ACHN (cell line): ENCODE measurements around the gene TBC1D9B.
"Not testable (repeated sequence)": the region's sequence is repeated elsewhere in the genome, so short reads cannot be mapped to it uniquely, and the experiment has no call there.

Experiments used
- DNase-seq: peaks from one replicate; pipeline ENCODE4 v3.0.0-alpha.2; 2015
- in situ Hi-C: cut with HindIII; loops from 2 replicates; pipeline ENCODE4 v1.10.0; 2017; ENCODE audit warnings: low sequenced_read_pairs, low pct_ligation_motif_present, low pct_unique_long_range_greater_than_20kb

TBC1D9B gene

DNA sequence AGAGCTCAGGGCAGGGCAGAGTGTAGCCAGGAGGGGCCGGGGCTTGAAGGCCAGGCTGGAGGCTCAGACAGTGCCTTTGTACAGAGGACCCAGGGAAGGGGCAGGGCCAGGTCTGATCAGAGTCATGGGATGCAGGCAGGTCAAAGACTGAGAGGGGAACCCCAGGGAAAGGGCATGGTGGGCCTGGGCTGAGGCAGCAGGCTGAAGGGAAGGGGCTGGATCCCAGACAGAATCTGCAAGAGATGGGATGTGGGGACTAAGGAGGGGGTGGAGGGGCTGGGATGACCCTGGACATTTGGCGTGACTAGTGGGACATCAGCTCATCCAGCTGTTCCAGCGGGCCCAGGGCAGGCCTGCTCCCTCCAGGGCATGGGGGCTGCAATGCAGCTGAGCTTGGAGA, 33.6 kb downstream of the TBC1D9B start:
- in situ Hi-C loops: no loop called here
- DNase-seq: no peak

DNA sequence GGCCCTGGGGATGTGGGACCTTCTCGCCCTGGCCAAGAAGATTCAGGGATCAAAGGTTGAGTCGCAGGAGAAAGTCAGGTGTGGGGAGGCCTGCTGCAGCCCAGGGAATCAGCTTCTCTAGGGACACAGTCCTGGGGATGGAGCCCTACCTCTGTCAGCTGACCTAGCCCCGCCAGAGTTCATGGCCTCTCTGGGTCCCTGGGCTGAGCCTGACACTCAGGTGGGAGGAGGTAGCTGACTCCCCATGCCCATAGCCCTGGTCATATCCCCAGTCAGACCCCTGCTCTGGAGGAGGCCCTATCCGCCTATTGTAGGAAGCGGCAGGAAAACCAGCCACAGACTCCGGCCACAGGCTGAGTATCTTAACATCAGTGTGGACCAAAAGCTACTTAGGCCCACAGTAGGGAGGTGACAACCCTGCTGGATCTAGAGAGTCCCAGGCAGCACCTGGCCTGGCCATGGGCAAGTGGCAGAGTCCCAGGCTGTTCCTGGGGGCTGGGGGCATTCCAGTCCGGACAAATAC, 34.0 kb downstream of the TBC1D9B start:
- no peak for DNase-seq
- in situ Hi-C loops: no loop called here

DNA sequence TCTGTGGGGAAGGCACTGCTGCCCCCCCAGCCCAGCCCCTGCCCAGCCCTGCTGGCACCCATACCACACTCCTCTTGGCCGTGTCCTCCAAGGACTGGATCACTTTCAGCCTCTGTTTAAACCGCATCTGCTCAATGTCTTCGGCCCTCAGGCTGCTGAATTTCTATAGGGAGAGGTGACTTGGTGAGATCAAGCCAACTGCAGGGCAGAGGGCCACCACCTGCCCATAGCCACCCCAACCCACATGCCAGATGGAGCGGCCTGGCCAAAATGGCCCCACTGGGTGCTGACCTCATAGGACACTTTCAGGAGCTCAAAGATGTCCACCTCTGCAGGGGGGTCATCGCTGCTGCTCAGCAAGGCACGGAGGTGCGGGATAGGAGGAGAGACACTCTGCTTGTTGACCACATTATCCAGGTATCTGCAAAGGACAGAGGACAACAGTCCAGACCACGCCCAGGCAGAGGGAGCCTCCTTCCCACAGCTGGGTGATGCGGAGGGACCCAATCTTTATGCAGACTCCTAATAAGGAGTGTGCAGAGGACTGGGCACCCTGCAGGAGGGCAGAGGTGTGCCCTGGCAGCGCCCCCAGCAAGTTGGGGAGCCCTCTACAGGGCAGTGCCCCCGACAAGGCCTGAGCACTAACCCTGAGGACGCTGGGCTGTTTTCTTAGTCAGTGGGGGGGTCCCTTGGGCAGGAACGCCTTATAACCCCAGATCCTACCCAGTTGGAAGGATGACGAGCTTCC, 34.7 kb downstream of the TBC1D9B start:
- in situ Hi-C loops: no loop called here
- DNase-seq: no peak

DNA sequence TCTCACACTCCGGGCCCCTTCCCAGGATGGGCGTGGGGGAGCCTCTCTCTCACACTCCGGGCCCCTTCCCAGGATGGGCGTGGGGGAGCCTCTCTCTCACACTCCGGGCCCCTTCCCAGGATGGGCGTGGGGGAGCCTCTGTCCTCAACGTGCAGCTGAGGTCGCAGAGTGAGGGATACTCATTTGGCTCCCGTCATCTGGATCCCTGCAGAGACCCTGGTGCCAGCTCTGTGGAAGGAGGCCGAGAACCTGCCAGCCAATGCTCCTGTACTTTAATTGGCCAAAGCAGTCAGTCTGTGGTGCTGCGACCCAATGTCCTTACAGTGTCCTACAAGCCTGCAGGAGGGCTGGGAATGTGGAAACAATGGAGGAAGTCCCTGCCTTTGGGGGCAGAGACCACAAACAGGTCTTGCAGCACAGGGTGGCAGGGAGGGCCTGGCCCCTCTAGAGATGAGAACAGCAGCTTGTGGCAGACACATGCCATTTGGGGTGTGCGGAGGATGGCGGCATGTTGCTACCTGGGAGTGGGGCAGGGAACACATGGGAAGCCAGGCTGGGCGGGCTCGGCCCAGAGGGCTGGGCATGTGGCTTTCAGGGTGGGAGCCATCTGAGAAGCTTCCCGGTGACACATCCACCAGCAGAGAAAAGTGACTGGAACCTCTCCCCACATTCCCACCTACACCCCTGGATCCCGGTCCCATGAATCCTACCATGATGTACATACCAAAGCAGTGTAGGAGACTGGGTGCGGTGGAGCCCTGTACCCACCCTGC, 35.5 kb downstream of the TBC1D9B start:
- DNase-seq: no peak
- in situ Hi-C loops: no loop called here

DNA sequence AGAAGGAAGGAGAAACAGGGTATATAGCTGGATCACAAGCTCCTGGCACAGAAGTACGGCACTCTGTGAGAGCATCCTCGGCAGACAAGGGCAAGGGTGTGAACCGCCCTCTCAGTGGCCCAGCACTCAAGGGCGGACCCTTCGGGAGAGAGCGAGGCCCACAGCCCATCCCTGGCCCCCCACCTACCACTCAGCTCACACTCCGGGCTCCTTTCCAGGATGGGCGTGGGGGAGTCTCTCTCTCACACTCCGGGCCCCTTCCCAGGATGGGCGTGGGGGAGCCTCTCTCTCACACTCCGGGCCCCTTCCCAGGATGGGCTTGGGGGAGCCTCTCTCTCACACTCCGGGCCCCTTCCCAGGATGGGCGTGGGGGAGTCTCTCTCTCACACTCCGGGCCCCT, 36.2 kb downstream of the TBC1D9B start:
- in situ Hi-C loops: not testable (repeated sequence)

DNA sequence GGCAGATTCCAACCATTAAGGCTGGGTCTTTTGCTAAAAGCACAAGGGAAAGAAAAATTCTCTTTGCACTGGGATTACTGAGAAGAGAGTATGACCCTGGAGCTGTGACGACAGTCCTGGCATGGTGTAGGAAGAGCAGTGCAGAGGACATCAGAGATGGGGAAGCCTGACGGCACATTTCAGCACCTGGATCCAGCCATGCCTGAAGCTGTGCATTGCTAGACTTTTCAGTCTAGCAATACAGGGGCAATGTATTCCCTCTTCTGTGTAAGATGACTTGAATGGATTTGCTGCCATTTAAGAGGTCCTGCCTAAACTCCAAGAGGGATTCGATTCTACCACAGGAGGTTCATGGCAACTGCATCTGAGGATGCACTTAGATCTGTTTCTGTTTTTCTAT, 36.7 kb downstream of the TBC1D9B start:
- DNase-seq: no peak
- in situ Hi-C loops: no loop called here

More for the DNA sequence above, 36.2 kb downstream of the TBC1D9B start:
- DNase-seq: not testable (repeated sequence)

DNA sequence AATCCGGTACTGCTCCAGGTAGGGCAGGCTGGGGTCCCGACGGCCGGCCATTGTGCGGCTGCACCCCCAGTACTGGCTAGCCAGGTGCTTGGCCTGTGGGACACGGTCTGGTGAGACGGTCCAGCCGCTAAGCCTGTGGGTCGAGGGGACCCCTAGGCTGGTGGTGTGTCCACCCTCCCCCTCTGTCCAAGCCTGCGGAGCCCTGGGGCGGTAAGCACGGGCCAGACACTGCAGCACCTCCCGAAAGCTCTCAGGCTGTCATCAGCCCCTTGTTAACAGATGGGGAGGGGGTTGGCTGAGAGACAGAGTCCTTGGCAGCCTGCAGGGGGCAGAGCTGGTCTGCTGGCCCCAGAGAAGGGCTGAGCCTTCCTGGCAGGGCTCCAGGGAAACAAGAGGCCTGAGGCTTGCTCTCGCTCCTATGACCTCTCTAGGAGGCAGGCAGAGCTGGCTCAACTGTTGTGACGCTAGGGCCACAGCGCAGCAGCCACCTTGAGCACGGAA, 37.2 kb downstream of the TBC1D9B start:
- in situ Hi-C loops: no loop called here
- DNase-seq: no peak

DNA sequence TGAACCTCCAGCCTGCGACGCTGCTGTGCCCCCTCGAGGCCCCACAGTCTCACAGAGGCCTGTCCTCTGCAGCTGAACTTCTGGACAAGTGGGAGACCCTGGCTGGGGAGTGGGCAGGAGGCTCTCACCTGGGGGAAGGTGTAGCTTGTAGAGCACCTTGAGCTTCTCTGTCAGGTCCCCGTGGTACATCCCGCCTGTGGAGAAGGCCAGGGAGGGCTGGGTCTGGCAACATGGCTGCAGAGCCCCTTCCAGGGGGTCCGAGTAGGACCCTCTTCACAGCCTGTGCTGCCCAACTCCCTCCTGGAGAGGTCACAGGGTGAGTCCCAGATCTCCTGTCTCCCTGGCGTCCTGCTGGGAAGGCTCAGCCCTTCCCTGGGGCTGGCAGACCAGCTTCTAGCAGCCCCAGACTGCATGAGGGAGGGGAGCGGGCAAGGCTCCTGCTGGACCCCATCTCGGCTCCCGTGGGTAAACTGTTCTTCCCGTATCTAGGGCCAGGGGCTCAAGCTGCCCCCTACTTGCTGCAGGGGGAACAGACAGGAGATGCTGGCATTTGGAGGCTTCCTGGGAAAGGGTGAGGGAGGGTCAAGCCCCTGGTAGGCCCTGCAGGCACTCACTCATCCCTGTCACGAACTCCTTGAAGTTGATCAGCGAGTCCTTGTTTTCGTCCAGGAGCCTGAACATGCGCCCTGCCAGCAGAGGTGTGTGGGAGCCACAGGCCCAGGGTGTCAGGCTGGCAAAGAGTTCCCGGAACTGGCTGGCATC, 37.9 kb downstream of the TBC1D9B start:
- no peak for DNase-seq

DNA sequence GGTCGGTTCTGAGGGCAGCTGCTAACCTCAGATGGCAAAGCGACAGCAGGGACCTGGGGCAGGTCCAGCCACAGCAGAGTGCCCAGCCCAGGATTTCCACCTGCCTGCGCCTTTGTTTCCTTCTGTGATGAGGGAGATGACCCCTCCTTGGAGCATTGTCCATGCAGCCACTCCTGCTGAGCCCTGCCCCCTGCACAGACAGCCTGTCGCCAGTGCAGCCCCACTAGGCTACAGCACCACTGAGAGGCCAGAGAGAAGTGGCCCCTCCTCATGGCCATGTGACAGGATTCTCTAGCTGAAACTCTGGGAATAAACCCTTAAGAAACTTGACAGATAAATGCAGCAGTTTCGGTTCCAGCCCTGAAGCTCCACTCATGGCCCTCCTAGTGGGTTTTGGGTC, 38.6 kb downstream of the TBC1D9B start:
- in situ Hi-C loops: no loop called here
- DNase-seq: no peak

More for the DNA sequence above, 37.9 kb downstream of the TBC1D9B start:
- in situ Hi-C loops: no loop called here

DNA sequence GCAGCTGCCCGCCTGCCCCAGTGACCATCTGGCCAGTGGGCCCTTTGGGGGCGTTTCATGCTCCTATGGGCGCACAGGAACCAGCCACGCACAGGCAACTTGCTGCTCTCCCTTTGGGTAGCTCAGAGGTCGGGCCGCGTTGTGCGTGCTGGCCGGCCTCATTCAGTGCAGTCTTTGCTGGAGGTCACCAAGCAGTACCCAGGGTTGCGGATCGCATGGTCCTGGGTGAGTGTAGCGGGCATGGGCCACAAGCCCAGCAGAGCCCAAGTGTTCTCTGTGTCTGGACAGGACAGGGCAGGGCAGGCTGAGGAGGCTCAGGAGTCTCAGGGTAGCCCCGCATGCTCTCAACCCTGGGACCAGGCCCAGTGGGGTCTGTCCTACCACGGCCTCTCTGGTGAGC, 39.2 kb downstream of the TBC1D9B start:
- DNase-seq: no peak
- in situ Hi-C loops: no loop called here

DNA sequence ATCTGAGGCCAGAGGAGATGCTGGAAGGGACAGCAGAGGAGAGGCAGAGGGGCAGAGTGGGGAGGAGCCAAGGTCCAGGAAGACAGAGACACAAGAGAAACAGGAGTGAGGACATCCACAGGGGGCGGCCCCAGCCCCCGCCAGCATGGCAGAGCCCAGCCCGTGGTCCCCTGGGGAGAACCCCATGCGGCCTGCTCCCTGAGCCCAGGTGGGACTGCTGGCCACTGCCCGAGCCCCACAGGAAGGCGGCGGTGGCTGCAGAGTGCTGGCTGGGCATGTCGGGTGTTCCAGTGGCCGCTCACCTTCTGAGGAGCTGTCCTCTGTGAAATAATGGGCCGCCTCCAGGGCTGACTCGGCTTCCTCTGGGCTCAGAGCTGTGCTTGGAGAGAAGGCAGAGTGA, 40.2 kb downstream of the TBC1D9B start:
- in situ Hi-C loops: no loop called here
- DNase-seq: no peak

DNA sequence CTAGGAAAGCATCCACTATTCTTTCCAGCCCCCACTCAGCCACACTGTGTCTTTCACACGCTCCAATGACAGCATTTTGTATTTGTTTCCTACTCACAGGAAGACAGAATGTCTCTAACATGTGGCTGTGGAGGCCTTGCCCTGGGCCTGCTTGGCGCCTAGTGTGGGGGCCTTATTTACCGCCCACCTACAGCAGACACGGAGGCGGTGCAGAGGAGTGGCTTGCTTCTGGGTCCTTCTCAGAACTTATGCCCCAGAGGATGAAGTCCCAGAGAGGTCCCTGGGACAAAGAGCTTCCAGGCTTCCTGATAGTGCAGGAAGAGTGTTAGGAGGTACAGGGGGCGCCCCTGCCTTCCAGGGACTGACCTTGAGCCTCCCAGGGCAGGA, 40.6 kb downstream of the TBC1D9B start:
- no peak for DNase-seq
- in situ Hi-C loops: no loop called here

DNA sequence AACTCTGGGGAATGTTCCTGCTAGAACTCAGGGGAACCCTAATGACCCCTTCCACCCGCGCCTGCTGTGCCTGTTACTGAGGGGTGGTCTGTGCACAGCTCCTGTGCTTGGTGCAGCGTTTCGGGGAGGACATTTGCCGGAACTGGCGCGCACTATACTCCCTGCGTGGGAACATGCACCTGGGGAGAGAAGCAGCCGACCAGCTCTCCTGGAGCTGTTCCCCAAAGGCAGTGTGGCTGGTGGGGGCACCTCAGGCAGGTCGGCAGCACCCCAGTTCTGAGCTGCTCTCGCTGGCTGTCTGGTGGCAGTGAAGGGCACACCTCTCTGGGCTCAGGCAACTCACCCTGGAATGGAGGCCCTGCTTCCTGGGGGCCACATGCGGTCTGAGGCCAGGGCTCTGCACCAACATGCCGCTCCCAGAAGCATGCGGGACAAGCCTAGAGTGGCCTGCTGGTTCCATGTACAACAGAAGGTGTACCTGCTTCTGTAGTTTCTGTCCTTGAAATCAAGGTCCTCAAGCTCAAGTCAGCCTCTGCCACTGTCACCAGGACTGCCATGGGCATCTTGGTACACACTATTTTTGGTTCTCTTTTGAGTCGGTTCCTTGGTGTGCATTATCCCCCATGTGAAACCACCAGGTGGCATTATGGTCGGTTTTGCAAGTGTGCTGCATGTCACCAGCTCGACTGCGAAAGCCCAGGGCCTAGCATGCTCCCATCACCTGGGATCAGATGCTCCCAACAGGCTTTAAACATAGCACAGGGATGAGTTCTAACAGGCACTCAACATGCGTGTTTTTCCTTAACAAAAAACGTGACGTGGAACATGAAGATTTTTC, 41.2 kb downstream of the TBC1D9B start:
- in situ Hi-C loops: no loop called here
- no peak for DNase-seq

DNA sequence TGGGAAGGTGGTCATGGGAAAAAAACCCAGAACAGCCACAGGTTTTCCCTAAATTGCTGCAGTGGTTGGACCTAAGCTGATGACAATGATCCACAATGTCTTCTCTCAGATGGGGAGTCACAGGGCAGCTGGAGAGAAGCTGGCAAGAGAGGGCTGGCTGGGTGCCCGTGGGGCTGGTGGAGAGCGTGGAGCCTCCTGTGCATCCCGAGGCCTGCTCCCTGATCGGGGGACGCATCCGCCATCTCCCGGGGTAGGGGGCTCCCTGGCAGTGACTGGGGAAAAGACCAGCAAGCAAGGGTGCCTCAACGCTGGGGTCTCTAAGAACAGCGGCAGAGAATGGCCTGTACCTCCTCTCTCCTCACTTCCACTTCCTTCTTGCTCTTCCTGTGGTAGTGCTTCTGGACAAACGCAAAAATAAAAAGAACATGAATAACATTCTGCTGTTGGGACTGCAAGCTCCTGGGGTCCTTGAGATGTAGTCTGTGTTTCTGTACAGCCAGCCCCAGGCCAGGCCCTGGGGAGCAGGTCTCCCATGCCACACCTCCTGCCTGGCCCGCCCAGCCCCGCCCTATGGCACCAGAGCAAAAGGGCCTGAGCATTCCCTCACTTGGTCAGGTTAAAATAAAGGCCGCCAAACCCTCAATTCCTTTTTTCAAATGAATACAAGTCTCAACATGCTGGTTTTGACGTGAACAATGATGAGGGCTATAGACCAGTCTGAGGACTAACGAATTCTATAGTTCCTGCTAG, 42.0 kb downstream of the TBC1D9B start:
- no peak for DNase-seq
- in situ Hi-C loops: no loop called here

DNA sequence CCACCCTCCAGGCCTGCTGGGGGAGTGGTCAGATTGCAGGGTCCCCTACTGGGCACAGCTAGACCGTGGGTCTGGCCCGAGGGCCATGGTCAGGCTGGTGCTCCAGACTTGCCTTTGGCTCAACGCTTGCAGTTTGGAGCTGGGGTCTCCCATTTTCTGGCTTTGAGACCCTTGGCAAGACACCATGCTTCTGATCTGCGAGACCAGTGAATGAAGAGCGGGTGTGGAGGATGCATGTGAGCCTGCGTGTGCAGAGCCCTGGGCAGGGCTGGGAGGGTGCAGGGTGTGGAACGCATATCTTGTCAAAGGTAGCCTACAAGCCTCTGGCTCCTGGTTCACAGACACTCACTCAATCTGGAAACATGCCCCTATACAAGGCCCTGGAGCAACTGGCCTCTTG, 43.0 kb downstream of the TBC1D9B start:
- DNase-seq: no peak
- in situ Hi-C loops: no loop called here

DNA sequence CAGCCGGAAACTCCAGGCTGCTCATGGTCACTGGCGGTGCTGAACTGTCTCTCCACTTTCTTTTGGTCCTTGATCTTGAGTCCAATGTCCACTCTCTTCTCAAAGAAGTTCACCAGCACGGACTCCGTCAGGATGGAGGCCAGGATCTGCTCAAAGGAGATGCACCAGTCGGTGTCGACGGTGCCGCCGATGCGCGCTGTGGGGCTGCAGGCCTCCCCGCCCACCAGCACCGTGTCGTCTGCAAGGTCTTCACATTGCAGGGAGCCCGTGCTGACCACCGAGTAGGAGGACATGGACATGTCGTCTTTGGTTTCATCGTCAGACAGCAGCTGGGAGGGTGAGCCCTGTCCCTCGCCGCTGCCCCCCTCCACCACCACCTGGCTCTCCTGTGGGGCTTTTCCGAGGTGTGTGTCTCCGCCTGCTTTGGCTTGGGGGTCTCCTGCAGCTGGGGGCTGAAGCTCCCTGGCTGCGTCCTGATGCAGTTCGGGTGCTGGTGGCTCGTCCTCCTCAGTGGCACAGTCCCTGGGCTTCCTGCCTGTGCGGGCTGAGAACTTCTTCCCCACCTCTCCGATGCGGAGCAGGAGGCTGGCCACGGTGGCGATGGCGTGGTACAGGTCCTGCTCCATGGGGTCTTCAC, 44.1 kb downstream of the TBC1D9B start:
- DNase-seq: no peak
- in situ Hi-C loops: no loop called here

DNA sequence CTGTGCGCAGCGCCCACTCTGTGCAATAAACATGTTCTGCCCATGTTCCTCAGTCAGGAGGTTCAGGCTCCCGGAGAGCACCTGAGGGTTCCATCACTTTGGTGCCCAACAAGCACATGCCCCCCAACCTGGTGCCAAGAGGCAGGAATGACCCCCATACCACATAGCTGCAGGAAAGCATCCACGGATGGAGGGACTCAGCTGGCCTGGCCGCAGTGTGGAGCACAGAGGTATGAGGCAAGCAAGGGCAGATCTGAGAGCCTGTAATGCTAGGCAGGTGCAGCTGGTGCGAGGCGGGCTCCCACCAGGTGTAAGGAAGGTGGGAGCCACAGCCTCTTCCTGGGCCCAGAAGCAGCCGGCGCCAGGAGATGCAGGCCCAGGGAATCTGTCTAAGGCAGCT, 44.8 kb downstream of the TBC1D9B start:
- no peak for DNase-seq
- in situ Hi-C loops: no loop called here
